HCT116 (cell line): ENCODE data around the gene RPS6KC1. TPM values are rescaled to one million over a fixed set of nuclear protein-coding genes. Genes with fewer than 3 reads are reported as not detected.

Experiments
- ATAC-seq: fragments of 200-7000 bp; cut with Tn5 transposase; 2 replicates; pipeline ENCODE4 v1.9.1; 2020; ENCODE audit warnings: mild to moderate bottlenecking, moderate library complexity
- BruUV-seq: library from RNA; stranded (reverse); fragments of 400-500 nt; replicated peaks from 2 replicates; lab custom pipeline; 2021; lab: Mats Ljungman, UMichigan
- CTCF ChIA-PET: fragments of 300-600 bp; sonication (Branson Sonifier 250); formaldehyde crosslinking; loops from one replicate; lab custom pipeline; 2021; ENCODE audit warnings: antibody characterized with exemption; lab: Charles Lee
- POLR2A ChIA-PET: fragments of 300-600, 350-600 bp; sonication (Branson Sonifier 250); formaldehyde crosslinking; loops from one replicate; lab custom pipeline; 2021; ENCODE audit warnings: antibody characterized with exemption; lab: Charles Lee
- RAD21 ChIA-PET, 2 experiments: fragments of 300-600 bp; sonication (Branson Sonifier 250); formaldehyde crosslinking; loops; one replicate each; lab custom pipeline; 2023; ENCODE audit warnings: low total read pairs in 2 of 2; ENCODE audit not compliant: uncharacterized antibody in 2 of 2, unreplicated experiment in 2 of 2, low non-redundant PET in 1 of 2; lab: Charles Lee
- DNase-seq: peaks from one replicate; pipeline ENCODE4 v3.0.0-alpha.2; 2010; ENCODE audit warnings: low read depth, low spot score
- H2AFZ ChIP-seq: fragments of 200-600 bp; shearing (Covaris generic), sonication (generic); 2 replicates; pipeline ENCODE4 v1.6.1; 2017; ENCODE audit warnings: low read depth, mixed run types, mixed read lengths, antibody characterized with exemption, low read length; ENCODE audit not compliant: poor library complexity, severe bottlenecking
- H3K27ac ChIP-seq: 2 replicates; pipeline ENCODE4 v1.5.1; 2012; ENCODE audit warnings: low read depth, low read length
- H3K27me3 ChIP-seq: fragments of 200-600 bp; sonication (generic); 2 replicates; pipeline ENCODE4 v1.6.1; 2016; ENCODE audit warnings: mixed run types, low read length, mixed read lengths; ENCODE audit not compliant: insufficient read depth
- H3K36me3 ChIP-seq, 2 experiments: fragments of 200-500 bp in 1 of 2; fragments of 200-600 bp in 1 of 2; sonication (Bioruptor generic) in 1 of 2; sonication (generic) in 1 of 2; 2 replicates each; pipeline versions ENCODE4 v1.5.1 to v1.6.1; 2014 to 2016; ENCODE audit warnings: low read length in 2 of 2, inconsistent platforms in 1 of 2, mixed read lengths in 1 of 2, mixed run types in 1 of 2; ENCODE audit not compliant: insufficient read depth in 2 of 2, control insufficient read depth in 1 of 2
- H3K4me1 ChIP-seq, 2 experiments: fragments of 200-600 bp in 1 of 2; sonication (generic) in 1 of 2; 2 replicates each; pipeline versions ENCODE4 v1.5.1 to v1.6.1; 2012 to 2017; ENCODE audit warnings: low read length in 2 of 2, inconsistent platforms in 1 of 2, mild to moderate bottlenecking in 1 of 2, mixed read lengths in 1 of 2, mixed run types in 1 of 2, moderate library complexity in 1 of 2; ENCODE audit not compliant: insufficient read depth in 2 of 2, control insufficient read depth in 1 of 2
- H3K4me2 ChIP-seq: fragments of 200-600 bp; sonication (generic); 2 replicates; pipeline ENCODE4 v1.6.1; 2017; ENCODE audit warnings: mixed run types, low read length, mixed read lengths
- H3K4me3 ChIP-seq, 2 experiments: fragments of 200-600 bp in 1 of 2; sonication (generic) in 1 of 2; replicated peaks in 1 of 2; 2 replicates each; pipeline ENCODE4 v1.5.1; 2011 to 2016; ENCODE audit warnings: low read length in 2 of 2, control low read depth in 1 of 2, low read depth in 1 of 2, mild to moderate bottlenecking in 1 of 2, mixed read lengths in 1 of 2, mixed run types in 1 of 2
- H3K79me2 ChIP-seq: fragments of 200-600 bp; sonication (generic); 2 replicates; pipeline ENCODE4 v1.6.1; 2017; ENCODE audit warnings: mild to moderate bottlenecking, mixed run types, low read length, moderate library complexity, mixed read lengths; ENCODE audit not compliant: insufficient read depth
- H3K9ac ChIP-seq: fragments of 200-600 bp; sonication (generic); 2 replicates; pipeline ENCODE4 v1.6.1; 2016; ENCODE audit warnings: low read length, mixed read lengths
- H3K9me2 ChIP-seq: fragments of 200-600 bp; sonication (generic), shearing (Covaris generic); 2 replicates; pipeline ENCODE4 v1.6.1; 2017; ENCODE audit warnings: mixed run types, mild to moderate bottlenecking, moderate library complexity; ENCODE audit not compliant: insufficient read depth
- H3K9me3 ChIP-seq, 2 experiments: fragments of 200-500 bp in 1 of 2; fragments of 200-600 bp in 1 of 2; sonication (Bioruptor generic) in 1 of 2; sonication (generic) in 1 of 2; 2 replicates each; pipeline ENCODE4 v1.6.1; 2014 to 2017; ENCODE audit warnings: low read length in 2 of 2, mixed read lengths in 2 of 2, inconsistent platforms in 1 of 2, low read depth in 1 of 2, mild to moderate bottlenecking in 1 of 2, mixed run types in 1 of 2, moderate library complexity in 1 of 2; ENCODE audit not compliant: control insufficient read depth in 1 of 2, insufficient read depth in 1 of 2
- H4K20me1 ChIP-seq: fragments of 200-600 bp; sonication (generic), shearing (Covaris generic); 2 replicates; pipeline ENCODE4 v1.6.1; 2017; ENCODE audit warnings: mixed run types, mild to moderate bottlenecking, moderate library complexity; ENCODE audit not compliant: insufficient read depth
- CBX3 ChIP-seq: IDR thresholded peaks from 2 replicates; pipeline ENCODE4 v1.6.1; 2012; ENCODE audit warnings: low read depth
- EZH2phosphoT487 ChIP-seq: fragments of 200-600 bp; IDR thresholded peaks from 2 replicates; pipeline ENCODE4 v1.6.1; 2018; ENCODE audit warnings: antibody characterized with exemption, borderline replicate concordance
- POLR2A ChIP-seq: IDR thresholded peaks from 2 replicates; pipeline ENCODE4 v1.7.0; 2011; ENCODE audit warnings: borderline replicate concordance; ENCODE audit not compliant: insufficient read depth, insufficient read length; ENCODE audit errors: extremely low read depth
- YY1 ChIP-seq: IDR thresholded peaks from 2 replicates; pipeline ENCODE4 v1.6.1; 2011; ENCODE audit warnings: low read length, low read depth, moderate library complexity, mild to moderate bottlenecking; ENCODE audit not compliant: insufficient replicate concordance; ENCODE audit errors: extremely low read depth
- ZNF274 ChIP-seq: fragments of 200-500 bp; sonication (Bioruptor generic); IDR thresholded peaks from 2 replicates; pipeline ENCODE4 v1.6.1; 2014; ENCODE audit warnings: mild to moderate bottlenecking, low read depth, low read length, inconsistent platforms
- intact Hi-C: fragments of 100-400 bp; cut with micrococcal nuclease; formaldehyde crosslinking; loops from 2 replicates; pipeline ENCODE4 v1.10.0; 2022
- total RNA-seq: library from RNA; stranded (reverse); gene quantifications from one replicate; pipeline ENCODE4 v1.2.1, GENCODE V29; 2021; ENCODE audit not compliant: unreplicated experiment
- TF ChIP-seq, protein P1 (sequence below): IDR thresholded peaks from 2 replicates; pipeline ENCODE4 v1.6.1; 2012
- TF ChIP-seq, protein P2 (sequence below): IDR thresholded peaks from 2 replicates; pipeline ENCODE4 v1.6.1; 2011; ENCODE audit warnings: mild to moderate bottlenecking, low read length, moderate library complexity; ENCODE audit not compliant: insufficient replicate concordance; ENCODE audit errors: extremely low read depth
- TF ChIP-seq, protein P3 (sequence below): IDR thresholded peaks from 2 replicates; pipeline ENCODE4 v1.6.1; 2012
- TF ChIP-seq, protein P4 (sequence below): IDR thresholded peaks from 2 replicates; pipeline ENCODE4 v1.6.1; 2012; ENCODE audit warnings: low read depth

Gene RPS6KC1
- total RNA-seq, 1 experiment from 2014 or later = 15.9 TPM

DNA sequence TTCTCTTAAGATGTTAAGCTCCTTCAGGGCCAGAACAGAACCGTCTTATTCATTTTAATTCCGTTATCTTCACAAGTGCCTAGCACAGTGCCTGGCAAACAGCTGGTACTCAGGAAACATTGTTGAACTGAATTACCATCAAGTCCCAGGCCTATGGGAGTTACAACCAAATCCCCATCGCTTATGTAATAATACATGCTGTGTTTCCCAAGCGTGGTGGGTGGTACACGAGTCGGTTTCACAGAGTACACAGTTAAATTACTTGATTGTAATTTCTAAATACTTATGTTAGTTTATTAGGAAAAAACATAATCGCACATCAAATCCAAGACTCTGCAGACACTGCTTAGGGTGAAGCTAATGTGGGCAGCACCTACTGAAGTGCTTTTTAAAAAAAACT is 36.4 kb upstream of the RPS6KC1 start:
- Histone ChIP-seq H3K36me3 (no peaks in the 10 kb centered on the region; a peak in 1 of 4 replicates), H3K79me2 (peaks cover 37% of the 10 kb centered on the region), H3K9me3 (no peaks in the 10 kb centered on the region), H3K27ac (peak overlapping the region; percentile 94), H2AFZ (no peak overlapping the region), H4K20me1 (no peaks in the 10 kb centered on the region), H3K9ac (peak overlapping the region; percentile 89), H3K4me1 (peaks cover 0 to 27% of the 10 kb centered on the region in 2 experiments; a peak in 3 of 4 replicates), H3K4me2 (peak overlapping the region; percentile 86), H3K9me2 (no peaks in the 10 kb centered on the region), H3K4me3 (peak overlapping the region; percentile 85 to 87), H3K27me3 (no peaks in the 10 kb centered on the region)
- ATAC-seq = no peak
- intact Hi-C loops = no loop called here
- no TSS peak for BruUV-seq
- CTCF ChIA-PET = no interaction called here
- no peak for DNase-seq
- RAD21 ChIA-PET = no interaction called here
- no peak for TF ChIP-seq POLR2A
- TF ChIP-seq, protein P1, sequence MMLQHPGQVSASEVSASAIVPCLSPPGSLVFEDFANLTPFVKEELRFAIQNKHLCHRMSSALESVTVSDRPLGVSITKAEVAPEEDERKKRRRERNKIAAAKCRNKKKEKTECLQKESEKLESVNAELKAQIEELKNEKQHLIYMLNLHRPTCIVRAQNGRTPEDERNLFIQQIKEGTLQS = no peak
- TF ChIP-seq, protein P2, sequence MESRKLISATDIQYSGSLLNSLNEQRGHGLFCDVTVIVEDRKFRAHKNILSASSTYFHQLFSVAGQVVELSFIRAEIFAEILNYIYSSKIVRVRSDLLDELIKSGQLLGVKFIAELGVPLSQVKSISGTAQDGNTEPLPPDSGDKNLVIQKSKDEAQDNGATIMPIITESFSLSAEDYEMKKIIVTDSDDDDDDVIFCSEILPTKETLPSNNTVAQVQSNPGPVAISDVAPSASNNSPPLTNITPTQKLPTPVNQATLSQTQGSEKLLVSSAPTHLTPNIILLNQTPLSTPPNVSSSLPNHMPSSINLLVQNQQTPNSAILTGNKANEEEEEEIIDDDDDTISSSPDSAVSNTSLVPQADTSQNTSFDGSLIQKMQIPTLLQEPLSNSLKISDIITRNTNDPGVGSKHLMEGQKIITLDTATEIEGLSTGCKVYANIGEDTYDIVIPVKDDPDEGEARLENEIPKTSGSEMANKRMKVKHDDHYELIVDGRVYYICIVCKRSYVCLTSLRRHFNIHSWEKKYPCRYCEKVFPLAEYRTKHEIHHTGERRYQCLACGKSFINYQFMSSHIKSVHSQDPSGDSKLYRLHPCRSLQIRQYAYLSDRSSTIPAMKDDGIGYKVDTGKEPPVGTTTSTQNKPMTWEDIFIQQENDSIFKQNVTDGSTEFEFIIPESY = no peak
- no peak for TF ChIP-seq CBX3
- TF ChIP-seq EZH2phosphoT487 = no peak
- TF ChIP-seq ZNF274 = no peak
- TF ChIP-seq, protein P3, sequence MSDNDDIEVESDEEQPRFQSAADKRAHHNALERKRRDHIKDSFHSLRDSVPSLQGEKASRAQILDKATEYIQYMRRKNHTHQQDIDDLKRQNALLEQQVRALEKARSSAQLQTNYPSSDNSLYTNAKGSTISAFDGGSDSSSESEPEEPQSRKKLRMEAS = no peak
- TF ChIP-seq, protein P4, sequence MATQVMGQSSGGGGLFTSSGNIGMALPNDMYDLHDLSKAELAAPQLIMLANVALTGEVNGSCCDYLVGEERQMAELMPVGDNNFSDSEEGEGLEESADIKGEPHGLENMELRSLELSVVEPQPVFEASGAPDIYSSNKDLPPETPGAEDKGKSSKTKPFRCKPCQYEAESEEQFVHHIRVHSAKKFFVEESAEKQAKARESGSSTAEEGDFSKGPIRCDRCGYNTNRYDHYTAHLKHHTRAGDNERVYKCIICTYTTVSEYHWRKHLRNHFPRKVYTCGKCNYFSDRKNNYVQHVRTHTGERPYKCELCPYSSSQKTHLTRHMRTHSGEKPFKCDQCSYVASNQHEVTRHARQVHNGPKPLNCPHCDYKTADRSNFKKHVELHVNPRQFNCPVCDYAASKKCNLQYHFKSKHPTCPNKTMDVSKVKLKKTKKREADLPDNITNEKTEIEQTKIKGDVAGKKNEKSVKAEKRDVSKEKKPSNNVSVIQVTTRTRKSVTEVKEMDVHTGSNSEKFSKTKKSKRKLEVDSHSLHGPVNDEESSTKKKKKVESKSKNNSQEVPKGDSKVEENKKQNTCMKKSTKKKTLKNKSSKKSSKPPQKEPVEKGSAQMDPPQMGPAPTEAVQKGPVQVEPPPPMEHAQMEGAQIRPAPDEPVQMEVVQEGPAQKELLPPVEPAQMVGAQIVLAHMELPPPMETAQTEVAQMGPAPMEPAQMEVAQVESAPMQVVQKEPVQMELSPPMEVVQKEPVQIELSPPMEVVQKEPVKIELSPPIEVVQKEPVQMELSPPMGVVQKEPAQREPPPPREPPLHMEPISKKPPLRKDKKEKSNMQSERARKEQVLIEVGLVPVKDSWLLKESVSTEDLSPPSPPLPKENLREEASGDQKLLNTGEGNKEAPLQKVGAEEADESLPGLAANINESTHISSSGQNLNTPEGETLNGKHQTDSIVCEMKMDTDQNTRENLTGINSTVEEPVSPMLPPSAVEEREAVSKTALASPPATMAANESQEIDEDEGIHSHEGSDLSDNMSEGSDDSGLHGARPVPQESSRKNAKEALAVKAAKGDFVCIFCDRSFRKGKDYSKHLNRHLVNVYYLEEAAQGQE = no peak
- TF ChIP-seq YY1 = no peak
- POLR2A ChIA-PET = no interaction called here
